Transverse colon (tissue), 4 donors: Measurements from ENCODE around the gene TAX1BP3. TPM values are rescaled to one million over a fixed set of nuclear protein-coding genes. Genes with fewer than 3 reads are reported as not detected.
A peak's percentile ranks its signal among the peaks of the same experiment; 100 is the strongest.

Experiments used
- DNase-seq: peaks from one replicate; pipeline ENCODE4 v3.0.0-alpha.2; 2019
- H3K27ac ChIP-seq, 4 donors: fragments of 200-600 bp; sonication (generic); 2 replicates each; pipeline ENCODE4 v1.5.1; 2016 to 2018; ENCODE audit warnings: inconsistent platforms in 4 of 4
- H3K27me3 ChIP-seq: fragments of 200-600 bp; sonication (generic); 2 replicates; pipeline ENCODE4 v1.5.1; 2017; ENCODE audit warnings: inconsistent platforms
- H3K36me3 ChIP-seq, 4 donors: fragments of 200-600 bp; sonication (generic); 2 replicates each; pipeline ENCODE4 v1.5.1; 2017 to 2019; ENCODE audit warnings: inconsistent platforms in 4 of 4
- H3K4me1 ChIP-seq, 4 donors: fragments of 200-600 bp; sonication (generic); 2 replicates each; pipeline ENCODE4 v1.5.1; 2017 to 2020; ENCODE audit warnings: inconsistent platforms in 4 of 4
- H3K4me3 ChIP-seq, 4 donors: fragments of 200-600 bp; sonication (generic); 1 replicate in 1 of 4; 2 replicates in 3 of 4; pipeline versions ENCODE4 v1.5.1 to v1.6.1; 2017 to 2019; ENCODE audit warnings: inconsistent platforms in 4 of 4
- H3K9me3 ChIP-seq, 2 donors: fragments of 200-600 bp; sonication (generic); 2 replicates each; pipeline ENCODE4 v1.5.1; 2017 to 2019; ENCODE audit warnings: inconsistent platforms in 2 of 2
- CTCF ChIP-seq, 5 experiments: fragments of 200-600 bp in 3 of 5; fragments of 450-650 bp in 2 of 5; sonication (generic) in 3 of 5; IDR thresholded peaks; 1 replicate in 2 of 5; 2 replicates in 3 of 5; pipeline ENCODE4 v1.5.1; 2016 to 2017; ENCODE audit warnings: antibody characterized with exemption in 5 of 5, inconsistent platforms in 3 of 5, mild to moderate bottlenecking in 2 of 5, moderate library complexity in 1 of 5
- EP300 ChIP-seq: sonication (generic); formaldehyde crosslinking; IDR thresholded peaks from one replicate; pipeline ENCODE4 v1.6.1; 2017; ENCODE audit warnings: antibody characterized with exemption, low read depth
- POLR2A ChIP-seq: fragments of 450-650 bp; IDR thresholded peaks from one replicate; pipeline ENCODE4 v1.6.1; 2016; ENCODE audit warnings: antibody characterized with exemption, mild to moderate bottlenecking, moderate library complexity
- POLR2AphosphoS5 ChIP-seq, 3 donors: sonication (generic); formaldehyde crosslinking; IDR thresholded peaks; one replicate each; pipeline ENCODE4 v1.6.1; 2016; ENCODE audit warnings: antibody characterized with exemption in 3 of 3
- WGBS, 2 donors: methylation state at CpG; one replicate each; pipeline ENCODE4 v1.1.5; 2018; ENCODE audit warnings: low coverage in 1 of 2; 5-methylcytosine and 5-hydroxymethylcytosine counted together
- in situ Hi-C, 4 donors: fragments of 200-750 bp; cut with MboI; loops; one replicate each; pipeline versions ENCODE4 v1.15.0 to v1.15.1; 2017; ENCODE audit warnings: low sequenced_read_pairs in 3 of 4, low pct_ligation_motif_present in 1 of 4, low pct_unique_long_range_greater_than_20kb in 1 of 4
- intact Hi-C: fragments of 100-400 bp; cut with DNase I; formaldehyde crosslinking; loops from one replicate; pipeline ENCODE4 v1.15.1; 2023; ENCODE audit warnings: low total_unique reads
- total RNA-seq, 4 donors: library from RNA; depleted of rRNA; stranded (reverse); fragments of >200 nt; gene quantifications; one replicate each; pipeline ENCODE4 v1.1.0, GENCODE V29; 2016

The TAX1BP3 gene
- total RNA-seq, 4 donors from 2014 or later = 129 to 451 (median 202) TPM

GRCh38 chr17:3675886-3676285, 7.5 kb upstream of the TAX1BP3 start:
- intact Hi-C loops = no loop called here

GRCh38 chr17:3672571-3672970, 4.2 kb upstream of the TAX1BP3 start:
- no peak for DNase-seq
- no peaks in the 10 kb centered on the region for H3K9me3 ChIP-seq
- H3K36me3 ChIP-seq = peaks cover 0 to 8% (median 0%) of the 10 kb centered on the region in 4 donors
- H3K27me3 ChIP-seq = no peaks in the 10 kb centered on the region
- no peak for TF ChIP-seq POLR2AphosphoS5 (IDR thresholded peaks at IDR 0.05)
- TF ChIP-seq EP300 = no peak
- no peak for TF ChIP-seq CTCF (IDR thresholded peaks at IDR 0.05)
- TF ChIP-seq POLR2A = no peak
- H3K4me3 ChIP-seq = no peak overlapping the region
- WGBS, 2 donors = 86 to 93% methylated on average over 4 of the region's 4 CpGs
- H3K27ac ChIP-seq = no peak overlapping the region
- in situ Hi-C loops (no loop called here), intact Hi-C loops (no loop called here)
- H3K4me1 ChIP-seq = peaks cover 9 to 14% (median 12%) of the 10 kb centered on the region in 4 donors

More at GRCh38 chr17:3675886-3676285, 7.5 kb upstream of the TAX1BP3 start:
- TF ChIP-seq CTCF (IDR thresholded peaks at IDR 0.05) = no peak
- no peak for TF ChIP-seq POLR2AphosphoS5 (IDR thresholded peaks at IDR 0.05)
- TF ChIP-seq POLR2A = no peak
- TF ChIP-seq EP300 = no peak
- Histone ChIP-seq H3K27me3 (no peaks in the 10 kb centered on the region), H3K4me1 (no peaks in the 10 kb centered on the region), H3K9me3 (no peaks in the 10 kb centered on the region), H3K4me3 (no peak overlapping the region), H3K36me3 (peaks cover 0 to 8% (median 0%) of the 10 kb centered on the region in 4 donors), H3K27ac (no peak overlapping the region)
- 81% methylated on average over 11 of the region's 11 CpGs; no CpG with 5 or more reads in 1 of the 2 donors for WGBS, 2 donors
- in situ Hi-C loops = no loop called here
- DNase-seq = no peak

GRCh38 chr17:3669548-3669947, 1.2 kb upstream of the TAX1BP3 start:
- peak overlapping the region; percentile 93 to 99 (median 98) for H3K27ac ChIP-seq
- in situ Hi-C loops = no loop called here
- intact Hi-C loops = no loop called here
- 42% methylated on average over 12 of the region's 12 CpGs; no CpG with 5 or more reads in 1 of the 2 donors for WGBS, 2 donors
- no peaks in the 10 kb centered on the region for H3K9me3 ChIP-seq
- H3K27me3 ChIP-seq = no peaks in the 10 kb centered on the region
- H3K4me1 ChIP-seq = peaks cover 16 to 32% (median 25%) of the 10 kb centered on the region in 4 donors
- peak overlapping the region in 3 of 4 donors; percentile 84 to 98 (median 85) for H3K4me3 ChIP-seq
- TF ChIP-seq CTCF (IDR thresholded peaks at IDR 0.05) (no peak), POLR2AphosphoS5 (IDR thresholded peaks at IDR 0.05) (no peak), POLR2A (no peak), EP300 (no peak)
- no peak for DNase-seq
- H3K36me3 ChIP-seq = peaks cover 0 to 12% (median 1%) of the 10 kb centered on the region in 4 donors

- H3K9me3 ChIP-seq = no peaks in the 10 kb centered on the region
- TF ChIP-seq CTCF (IDR thresholded peaks at IDR 0.05) (no peak), EP300 (no peak), POLR2AphosphoS5 (IDR thresholded peaks at IDR 0.05) (no peak), POLR2A (no peak)
- in situ Hi-C loops = no loop called here
- H3K36me3 ChIP-seq = peaks cover 0 to 13% (median 4%) of the 10 kb centered on the region in 4 donors
- no peak for DNase-seq
- 0% methylated on average over 31 of the region's 32 CpGs; no CpG with 5 or more reads in 1 of the 2 donors for WGBS, 2 donors
- no peaks in the 10 kb centered on the region for H3K27me3 ChIP-seq
- peaks cover 16 to 32% (median 25%) of the 10 kb centered on the region in 4 donors for H3K4me1 ChIP-seq
- peak overlapping the region; percentile 93 to 99 (median 98) for H3K27ac ChIP-seq
- intact Hi-C loops = no loop called here
- peak overlapping the region; percentile 68 to 98 (median 84) for H3K4me3 ChIP-seq
Observed at GRCh38 chr17:3669085-3669347, 638 bp upstream of the TAX1BP3 start.
